Activated naive CD8-positive, alpha-beta T cell treated with anti-CD3 and anti-CD28 coated beads, Interleukin-2, amount 50 U/mL, for 16 hours (primary cell): ENCODE data around the gene SLC35G6.
"Not testable (repeated sequence)": the region's sequence is repeated elsewhere in the genome, so short reads cannot be mapped to it uniquely, and the experiment has no call there.

Experiments
- DNase-seq: peaks from one replicate; pipeline ENCODE4 v3.0.0-alpha.2; 2020; ENCODE audit warnings: low read depth, low spot score

Gene SLC35G6

GRCh38 chr17:7478276-7479212 lies 2.7 kb upstream of the SLC35G6 start:
- DNase-seq, result no peak

DNA sequence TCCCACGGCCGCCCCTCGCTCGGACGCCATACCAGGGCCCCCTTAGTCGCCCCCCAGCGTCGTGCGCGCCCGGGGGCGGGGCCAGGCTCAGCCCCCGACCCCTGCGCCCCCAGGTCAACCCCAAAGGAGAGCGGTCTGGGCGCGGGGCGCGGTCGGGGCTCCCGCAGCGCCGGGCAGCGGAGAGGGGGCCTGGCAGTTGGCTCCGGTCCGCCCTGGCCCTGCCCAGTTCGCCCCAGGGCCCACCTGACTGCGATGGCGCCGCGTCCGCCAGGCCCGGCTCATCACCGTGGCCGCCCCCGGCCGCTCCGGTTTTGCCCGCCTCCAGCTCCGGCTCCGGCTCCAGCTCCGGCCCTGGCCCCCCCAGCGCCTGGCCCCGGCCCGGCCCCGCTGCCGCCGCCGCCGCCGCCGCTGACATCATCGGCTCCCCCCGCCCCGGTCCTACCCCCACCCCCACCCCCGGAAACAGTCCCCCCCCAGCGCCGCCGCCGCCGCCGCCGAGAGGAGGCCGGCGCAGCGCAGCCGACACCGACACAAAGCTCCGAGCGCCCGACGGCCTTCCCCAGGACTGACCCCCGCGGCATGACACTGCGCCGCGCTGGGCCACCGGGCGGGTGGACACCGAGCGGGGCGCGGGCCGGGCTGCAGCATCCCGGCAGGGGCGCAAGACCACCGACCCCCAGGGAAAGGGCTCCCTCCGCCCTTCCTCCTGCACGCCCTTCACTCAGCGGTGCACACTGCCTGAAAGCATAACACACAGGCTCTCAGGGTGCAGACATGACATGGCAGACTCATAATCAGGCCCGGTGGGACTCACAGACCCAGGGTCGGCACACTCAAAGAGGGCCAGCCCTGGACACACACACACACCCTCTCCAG lies 1.8 kb upstream of the SLC35G6 start, which contains the start of gene ZBTB4:
TSS of gene ZBTB4 (minus strand) at position 419 of the 876 bp plus-strand sequence. CDS start 12,830 bp downstream, outside the sequence.
- DNase-seq, result peak; percentile 21

DNA sequence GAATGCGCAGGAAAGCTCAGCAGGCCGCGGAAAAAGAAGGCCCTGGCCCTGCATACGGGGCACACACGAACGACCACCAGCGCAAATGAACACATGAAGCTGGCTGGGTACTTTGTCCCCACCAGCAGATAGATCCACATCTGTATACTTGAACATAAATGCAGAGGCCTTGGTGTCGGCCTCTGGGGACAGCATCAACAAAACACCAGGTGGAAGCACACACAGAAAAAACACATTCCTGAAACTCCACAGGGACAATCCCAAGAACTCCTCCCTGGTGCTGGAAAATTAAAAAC lies 1.2 kb upstream of the SLC35G6 start:
- DNase-seq, result no peak

DNA sequence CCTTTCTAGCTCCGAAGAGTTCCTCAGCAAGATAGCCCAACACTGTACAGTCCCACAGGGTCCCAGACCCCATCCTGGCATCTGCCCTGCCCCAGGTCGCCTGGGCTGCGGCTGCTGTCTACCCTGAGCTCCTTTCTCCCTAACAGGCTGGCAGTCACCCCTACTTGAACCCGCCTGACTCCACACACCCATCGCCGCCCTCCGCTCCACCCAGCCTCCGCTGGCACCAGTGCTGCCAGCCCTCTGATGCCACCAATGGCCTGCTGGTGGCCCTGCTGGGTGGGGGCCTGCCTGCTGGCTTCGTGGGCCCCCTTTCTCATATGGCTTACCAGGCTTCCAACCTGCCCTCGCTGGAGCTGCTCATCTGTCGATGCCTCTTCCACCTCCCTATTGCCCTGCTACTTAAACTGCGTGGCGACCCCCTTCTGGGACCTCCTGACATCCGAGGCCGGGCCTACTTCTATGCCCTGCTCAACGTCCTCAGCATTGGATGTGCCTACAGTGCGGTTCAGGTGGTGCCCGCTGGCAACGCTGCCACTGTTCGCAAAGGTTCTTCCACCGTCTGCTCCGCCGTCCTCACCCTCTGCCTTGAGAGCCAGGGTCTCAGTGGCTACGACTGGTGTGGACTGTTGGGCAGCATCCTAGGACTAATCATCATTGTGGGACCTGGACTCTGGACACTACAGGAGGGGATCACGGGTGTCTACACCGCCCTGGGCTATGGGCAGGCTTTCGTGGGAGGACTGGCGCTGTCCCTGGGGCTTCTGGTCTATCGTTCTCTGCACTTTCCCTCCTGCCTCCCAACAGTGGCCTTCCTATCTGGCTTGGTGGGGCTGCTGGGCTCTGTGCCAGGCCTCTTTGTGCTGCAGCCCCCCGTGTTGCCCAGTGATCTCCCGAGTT lies 846 bp downstream of the SLC35G6 start:
- not testable (repeated sequence) for DNase-seq

GRCh38 chr17:7482742-7483088 lies 1.5 kb downstream of the SLC35G6 start:
- DNase-seq, result not testable (repeated sequence)

- peak; percentile 86 for DNase-seq
Measured at GRCh38 chr17:7483255-7484066, 2.2 kb downstream of the SLC35G6 start.

DNA sequence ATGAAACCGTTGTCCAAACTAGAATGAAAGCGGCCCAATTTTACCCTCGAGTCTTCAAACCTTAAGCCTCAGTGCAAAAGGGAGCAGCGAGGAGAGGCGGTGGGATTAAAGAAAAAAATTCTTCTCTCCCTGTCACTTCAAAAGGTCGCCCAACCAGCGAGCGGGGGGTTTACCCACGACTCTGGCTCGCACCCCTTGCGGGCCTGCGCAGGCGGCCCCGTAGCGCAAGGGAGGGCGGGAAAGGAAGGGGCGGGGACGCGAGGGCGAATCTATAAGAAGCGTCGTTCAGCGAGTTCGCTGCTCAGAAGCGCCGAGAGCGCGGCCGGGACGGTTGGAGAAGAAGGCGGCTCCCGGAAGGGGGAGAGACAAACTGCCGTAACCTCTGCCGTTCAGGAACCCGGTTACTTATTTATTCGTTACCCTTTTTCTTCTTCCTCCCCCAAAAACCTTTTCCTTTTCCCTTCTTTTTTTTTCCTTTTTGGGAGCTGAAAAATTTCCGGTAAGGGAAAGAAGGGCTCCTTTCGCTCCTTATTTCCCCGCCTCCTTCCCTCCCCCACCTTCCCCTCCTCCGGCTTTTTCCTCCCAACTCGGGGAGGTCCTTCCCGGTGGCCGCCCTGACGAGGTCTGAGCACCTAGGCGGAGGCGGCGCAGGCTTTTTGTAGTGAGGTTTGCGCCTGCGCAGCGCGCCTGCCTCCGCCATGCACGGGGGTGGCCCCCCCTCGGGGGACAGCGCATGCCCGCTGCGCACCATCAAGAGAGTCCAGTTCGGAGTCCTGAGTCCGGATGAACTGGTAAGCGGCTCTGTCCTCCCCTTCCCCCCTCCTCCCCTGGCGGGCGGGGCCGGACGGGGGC lies 3.0 kb downstream of the SLC35G6 start, which contains the start of gene POLR2A:
TSS of gene POLR2A (plus strand) at position 300 of the 852 bp plus-strand sequence.
- DNase-seq, result peak; percentile 93

- DNase-seq, result no peak
Measured at GRCh38 chr17:7484919-7485377, 3.7 kb downstream of the SLC35G6 start.

DNA sequence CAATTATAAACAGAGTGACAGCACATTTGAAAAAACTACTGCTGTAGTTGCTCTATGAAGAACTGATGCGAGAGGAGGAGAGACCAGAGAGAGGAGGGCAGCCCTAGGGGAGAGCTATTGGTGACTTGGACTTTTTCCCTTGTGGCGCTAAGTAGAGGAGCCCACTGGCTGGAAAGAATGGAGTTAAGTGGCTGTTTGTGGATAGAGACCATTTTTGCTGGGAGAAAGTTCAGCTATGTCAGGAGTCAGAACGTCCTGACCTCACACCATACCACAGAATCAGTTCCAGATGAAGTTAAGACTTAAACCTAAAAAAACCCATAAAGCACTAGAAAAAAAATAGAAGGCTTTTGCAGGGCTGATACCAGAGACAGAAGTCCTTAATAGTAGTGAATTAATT lies 4.9 kb downstream of the SLC35G6 start:
- no peak for DNase-seq

- no peak for DNase-seq
Measured at GRCh38 chr17:7490144-7490543, 8.9 kb downstream of the SLC35G6 start.

GRCh38 chr17:7491583-7491982 lies 10.3 kb downstream of the SLC35G6 start:
- DNase-seq, result no peak

GRCh38 chr17:7493941-7494340 lies 12.7 kb downstream of the SLC35G6 start:
- DNase-seq, result no peak

GRCh38 chr17:7495906-7496434 lies 14.7 kb downstream of the SLC35G6 start:
- no peak for DNase-seq

DNA sequence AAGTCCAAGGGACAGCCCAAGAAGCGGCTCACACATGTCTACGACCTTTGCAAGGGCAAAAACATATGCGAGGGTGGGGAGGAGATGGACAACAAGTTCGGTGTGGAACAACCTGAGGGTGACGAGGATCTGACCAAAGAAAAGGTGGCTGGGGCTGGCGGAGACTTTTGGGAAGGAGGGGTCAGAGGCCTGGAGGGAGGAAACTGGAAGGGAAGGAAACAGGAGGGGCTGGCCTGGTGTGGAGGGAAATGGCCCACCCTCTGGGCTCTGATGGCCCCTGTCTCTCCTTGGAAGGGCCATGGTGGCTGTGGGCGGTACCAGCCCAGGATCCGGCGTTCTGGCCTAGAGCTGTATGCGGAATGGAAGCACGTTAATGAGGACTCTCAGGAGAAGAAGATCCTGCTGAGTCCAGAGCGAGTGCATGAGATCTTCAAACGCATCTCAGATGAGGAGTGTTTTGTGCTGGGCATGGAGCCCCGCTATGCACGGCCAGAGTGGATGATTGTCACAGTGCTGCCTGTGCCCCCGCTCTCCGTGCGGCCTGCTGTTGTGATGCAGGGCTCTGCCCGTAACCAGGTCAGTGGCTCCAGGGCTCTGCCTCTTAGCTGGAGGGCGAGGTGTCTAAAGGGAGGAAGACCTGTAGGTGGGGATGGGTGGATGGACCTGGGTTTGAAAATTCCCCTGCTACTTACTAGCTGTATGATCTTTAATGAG lies 15.4 kb downstream of the SLC35G6 start:
- no peak for DNase-seq

DNA sequence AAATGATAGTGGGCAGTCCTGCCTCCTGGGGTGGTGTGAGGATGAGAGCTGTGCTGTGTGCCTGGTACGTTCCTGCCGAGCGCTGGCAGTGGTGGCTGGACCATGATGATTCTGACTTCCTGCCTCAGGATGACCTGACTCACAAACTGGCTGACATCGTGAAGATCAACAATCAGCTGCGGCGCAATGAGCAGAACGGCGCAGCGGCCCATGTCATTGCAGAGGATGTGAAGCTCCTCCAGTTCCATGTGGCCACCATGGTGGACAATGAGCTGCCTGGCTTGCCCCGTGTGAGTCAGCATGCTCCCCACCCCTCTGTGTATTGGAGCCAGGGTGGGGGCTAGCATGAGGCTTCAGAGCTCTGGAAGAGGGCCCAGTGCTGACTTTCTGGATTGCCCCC lies 16.0 kb downstream of the SLC35G6 start:
- no peak for DNase-seq

DNA sequence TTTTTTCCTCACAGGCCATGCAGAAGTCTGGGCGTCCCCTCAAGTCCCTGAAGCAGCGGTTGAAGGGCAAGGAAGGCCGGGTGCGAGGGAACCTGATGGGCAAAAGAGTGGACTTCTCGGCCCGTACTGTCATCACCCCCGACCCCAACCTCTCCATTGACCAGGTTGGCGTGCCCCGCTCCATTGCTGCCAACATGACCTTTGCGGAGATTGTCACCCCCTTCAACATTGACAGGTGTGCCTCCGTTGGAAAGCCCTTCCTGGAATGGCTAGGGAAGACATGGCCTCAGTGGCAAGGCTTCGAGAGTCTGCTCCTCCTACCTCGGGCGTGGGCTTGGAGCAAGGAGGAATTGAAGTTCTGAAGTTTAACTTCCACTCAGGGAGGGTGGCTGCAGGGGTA lies 16.4 kb downstream of the SLC35G6 start:
- DNase-seq, result no peak

GRCh38 chr17:7499161-7499560 lies 17.9 kb downstream of the SLC35G6 start:
- DNase-seq, result no peak

DNA sequence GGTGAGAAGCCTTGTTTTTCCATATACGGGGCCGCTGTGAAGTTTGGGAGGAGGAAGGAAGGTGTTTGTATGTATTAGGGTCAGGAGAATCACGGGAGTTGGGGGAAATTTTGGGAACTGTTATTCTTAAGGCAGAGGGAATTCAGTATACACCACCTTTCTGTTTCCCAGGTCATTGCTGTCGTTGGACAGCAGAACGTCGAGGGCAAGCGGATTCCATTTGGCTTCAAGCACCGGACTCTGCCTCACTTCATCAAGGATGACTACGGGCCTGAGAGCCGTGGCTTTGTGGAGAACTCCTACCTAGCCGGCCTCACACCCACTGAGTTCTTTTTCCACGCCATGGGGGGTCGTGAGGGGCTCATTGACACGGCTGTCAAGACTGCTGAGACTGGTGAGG lies 20.5 kb downstream of the SLC35G6 start:
- DNase-seq, result no peak
